HG03520 (cell line): ENCODE measurements around the gene ACOXL.

ENCODE experiments used
- ATAC-seq: cut with Tn5 transposase; IDR thresholded peaks from one replicate; pipeline ENCODE4 v1.9.1; 2021; ENCODE audit warnings: mild to moderate bottlenecking, moderate library complexity; ENCODE audit not compliant: unreplicated experiment

The ACOXL gene

DNA sequence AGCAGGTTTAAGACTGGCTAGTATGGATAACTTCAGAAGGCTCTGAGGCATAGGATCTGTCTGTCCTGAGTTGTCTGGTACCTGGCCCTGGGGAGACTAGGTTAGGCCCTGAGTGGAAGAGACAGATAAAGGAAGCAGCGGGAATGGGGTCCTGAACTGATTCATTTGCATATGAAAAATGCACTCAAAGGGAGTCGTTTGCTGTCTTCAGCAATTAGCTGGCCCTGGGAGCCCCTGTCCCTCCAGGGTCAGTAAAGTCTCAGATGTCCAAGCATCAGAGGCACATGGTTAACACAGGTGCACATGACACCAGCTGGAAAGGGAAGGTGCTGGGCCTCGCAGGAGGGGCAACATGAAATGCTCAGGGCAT is 172.4 kb downstream of the ACOXL start:
- no peak for ATAC-seq

- ATAC-seq = no peak
Observed at GRCh38 chr2:110905217-110905616, 172.8 kb downstream of the ACOXL start.

DNA sequence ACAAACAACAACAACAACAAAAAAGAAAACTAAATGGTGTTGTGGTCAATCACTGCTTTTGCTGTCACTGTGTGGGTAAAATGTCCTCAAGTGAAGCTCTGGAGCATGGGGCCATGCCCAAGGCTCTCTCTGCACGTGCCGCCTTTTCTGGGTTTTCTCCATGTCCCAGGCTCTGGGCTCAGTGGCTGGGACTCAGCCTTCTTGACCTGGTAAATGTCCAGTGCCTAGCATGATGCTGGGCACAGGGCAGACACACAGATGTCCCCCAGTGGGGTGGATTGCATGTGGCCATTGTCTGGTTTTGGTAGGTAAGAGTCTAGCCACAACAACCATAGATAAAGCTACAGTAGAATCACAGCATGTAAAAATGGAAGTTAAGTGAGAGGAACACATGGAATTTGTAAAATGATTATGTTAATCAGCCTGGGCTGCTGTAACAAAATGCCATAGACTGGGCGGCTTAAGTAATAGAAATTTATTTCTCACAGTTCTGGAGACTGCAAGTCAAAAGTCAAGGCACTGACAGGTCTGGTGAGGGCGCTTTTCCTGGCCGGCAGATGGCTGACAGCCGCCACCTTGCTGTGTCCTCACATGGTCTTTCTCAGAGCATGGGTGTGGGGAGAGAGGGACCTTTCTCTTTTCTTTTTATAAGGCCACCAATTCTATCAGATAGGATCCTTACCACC is 174.4 kb downstream of the ACOXL start:
- no peak for ATAC-seq

- no peak for ATAC-seq
Observed at GRCh38 chr2:110909501-110909900, 177.1 kb downstream of the ACOXL start.

- no peak for ATAC-seq
Observed at GRCh38 chr2:110910423-110910822, 178.1 kb downstream of the ACOXL start.

DNA sequence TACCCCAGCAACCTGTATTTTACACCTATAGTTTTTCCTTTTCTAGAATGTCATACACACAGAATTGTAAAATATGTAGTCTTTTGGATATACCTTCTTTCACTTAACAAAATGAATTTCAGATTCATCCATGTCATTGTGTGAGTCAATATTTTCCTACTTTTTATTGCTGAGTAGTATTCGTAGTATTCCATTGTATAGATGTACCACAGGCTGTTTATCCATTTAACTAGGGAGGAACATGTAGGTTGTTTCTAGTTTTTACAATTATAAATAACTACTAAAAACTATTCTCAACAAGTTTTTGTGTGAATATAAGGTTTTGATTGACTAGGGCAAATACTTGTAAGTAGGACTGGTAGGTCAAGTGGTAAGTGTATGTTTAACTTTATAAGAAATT is 187.4 kb downstream of the ACOXL start:
- no peak for ATAC-seq

DNA sequence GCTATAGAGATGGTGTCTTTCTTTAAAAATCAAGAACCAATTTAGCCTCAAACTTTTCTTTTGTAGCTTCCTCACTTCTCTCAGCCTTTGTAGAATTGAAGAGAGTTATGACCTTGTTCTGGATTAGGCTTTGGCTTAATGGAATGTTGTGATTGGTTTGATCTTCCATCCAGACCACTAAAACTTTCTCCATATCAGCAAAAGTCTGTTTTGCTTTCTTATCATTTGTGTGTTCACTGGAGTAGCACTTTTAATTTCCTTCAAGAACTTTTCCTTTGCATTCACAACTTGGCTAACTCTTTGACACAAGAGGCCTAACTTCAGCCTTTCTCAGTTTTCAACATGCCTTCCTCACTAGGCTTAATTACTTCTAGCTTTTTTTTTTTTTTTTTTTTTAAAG is 193.1 kb downstream of the ACOXL start:
- no peak for ATAC-seq

DNA sequence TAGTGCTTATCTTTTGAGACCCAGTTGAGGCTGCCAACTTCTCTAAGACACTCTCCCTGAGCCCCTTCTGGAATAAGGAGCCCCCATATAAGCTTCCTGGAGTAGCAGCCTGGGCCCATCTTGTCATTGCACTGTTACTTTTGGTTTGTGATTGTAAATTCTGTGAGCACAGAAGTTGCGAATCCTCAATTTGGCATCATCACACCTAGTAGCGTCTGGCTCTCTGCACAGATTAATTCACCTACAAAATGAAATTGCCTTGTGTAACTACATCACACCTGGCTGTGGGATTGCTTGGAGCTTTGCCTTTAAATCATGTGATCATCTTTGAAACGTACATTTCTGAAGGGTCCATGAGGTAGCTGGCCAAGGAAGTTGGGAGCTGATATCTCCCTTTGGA is 195.2 kb downstream of the ACOXL start:
- ATAC-seq = no peak

GRCh38 chr2:110929528-110929927 is 197.2 kb downstream of the ACOXL start:
- ATAC-seq = no peak

DNA sequence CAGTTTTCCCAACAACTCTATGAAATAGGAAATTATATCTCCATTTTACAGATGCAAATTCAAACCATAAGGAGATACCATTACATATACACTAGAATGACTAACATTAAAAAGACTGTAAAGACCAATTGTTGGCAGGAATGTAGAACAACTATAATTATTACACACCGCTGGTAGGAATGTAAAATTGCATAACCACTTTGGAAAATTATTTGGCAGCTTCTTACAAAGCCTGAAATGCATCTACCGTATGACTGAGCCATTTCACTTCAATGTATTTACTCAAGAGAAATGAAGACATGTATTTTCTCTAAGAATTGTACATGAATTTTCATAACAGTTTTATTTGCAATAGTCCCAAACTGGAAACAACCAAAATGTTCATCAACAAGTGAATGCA is 199.3 kb downstream of the ACOXL start:
- no peak for ATAC-seq

- no peak for ATAC-seq
Observed at GRCh38 chr2:110933420-110933819, 201.0 kb downstream of the ACOXL start.

DNA sequence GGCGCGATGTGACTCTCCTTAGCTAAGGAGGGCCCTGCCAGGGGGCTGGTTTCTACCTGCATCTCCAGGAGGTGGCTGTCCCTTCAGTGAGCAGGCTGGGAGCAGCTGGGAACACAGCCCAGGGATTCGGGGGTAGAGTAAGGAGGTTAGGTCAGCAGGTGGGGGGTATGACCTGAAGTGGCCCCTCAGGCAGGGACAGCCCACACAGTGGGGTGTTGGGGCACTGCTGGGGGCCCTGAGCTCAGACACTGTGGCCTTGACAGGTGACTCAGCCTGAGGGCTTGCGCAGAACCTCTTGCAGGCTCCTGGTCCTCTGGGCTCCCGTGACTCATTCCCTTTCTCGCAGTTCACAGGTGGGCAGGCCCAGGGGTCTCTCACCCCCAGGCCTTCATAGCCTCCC is 202.6 kb downstream of the ACOXL start:
- ATAC-seq = no peak

GRCh38 chr2:110940376-110940910 is 208.1 kb downstream of the ACOXL start:
- ATAC-seq = no peak

DNA sequence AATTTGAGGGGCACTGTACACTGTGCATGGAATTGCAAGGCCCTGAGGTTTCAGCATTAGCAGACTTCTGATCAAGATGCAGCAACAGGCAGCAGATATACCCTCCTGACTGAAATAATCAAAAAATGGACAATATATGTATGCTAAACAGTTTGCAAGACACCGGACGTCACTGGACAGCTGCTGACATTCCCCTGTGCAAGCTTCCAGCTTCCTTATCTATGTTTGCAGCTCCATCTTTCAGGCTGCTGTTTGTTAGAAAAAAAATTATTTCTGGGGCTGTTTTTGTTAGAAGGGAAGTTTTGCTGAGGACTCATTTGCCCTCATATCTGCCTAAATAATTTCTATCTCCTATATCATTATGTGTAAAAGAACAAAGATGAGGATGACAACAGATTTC is 208.9 kb downstream of the ACOXL start:
- no peak for ATAC-seq

- no peak for ATAC-seq
Observed at GRCh38 chr2:110943070-110943634, 210.8 kb downstream of the ACOXL start.

DNA sequence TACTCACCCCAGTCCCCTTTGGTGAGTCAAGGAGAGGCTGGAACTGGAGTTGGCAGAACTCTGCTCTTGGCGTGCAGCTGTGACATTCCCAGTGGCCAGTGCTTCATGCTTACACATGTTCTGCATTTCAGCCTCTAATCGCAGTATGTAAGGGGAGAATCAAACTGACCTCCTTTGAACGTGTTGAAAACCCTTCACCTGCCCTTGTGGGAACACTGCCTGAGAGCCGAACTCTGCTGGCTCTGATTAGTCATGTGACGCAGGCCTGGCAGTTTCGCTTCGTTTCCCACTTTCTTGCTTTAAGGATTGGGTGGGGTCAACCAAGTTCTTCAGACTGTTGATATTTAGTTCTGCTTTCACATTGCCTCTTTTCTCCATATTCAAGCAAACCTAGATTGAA is 214.5 kb downstream of the ACOXL start:
- no peak for ATAC-seq

- no peak for ATAC-seq
Observed at GRCh38 chr2:110948027-110948674, 215.8 kb downstream of the ACOXL start.

GRCh38 chr2:110950281-110950680 is 217.9 kb downstream of the ACOXL start:
- ATAC-seq = no peak

GRCh38 chr2:110955045-110955444 is 222.7 kb downstream of the ACOXL start:
- no peak for ATAC-seq

GRCh38 chr2:110955556-110955955 is 223.2 kb downstream of the ACOXL start:
- ATAC-seq = no peak

- no peak for ATAC-seq
Observed at GRCh38 chr2:110957293-110957692, 224.9 kb downstream of the ACOXL start.
